Left ventricle myocardium superior (tissue), 1 donor: Measurements from ENCODE around the gene LAMA5. TPM values are rescaled to one million over a fixed set of nuclear protein-coding genes. Genes with fewer than 3 reads are reported as not detected.

Source experiments
- ATAC-seq: fragments of 200-7000 bp; cut with Tn5 transposase; one replicate; pipeline ENCODE4 v1.9.1; 2020; ENCODE audit warnings: mild to moderate bottlenecking, moderate library complexity
- DNase-seq: peaks from one replicate; pipeline ENCODE4 v3.0.0-alpha.2; 2020
- intact Hi-C: fragments of 100-400 bp; cut with micrococcal nuclease; formaldehyde crosslinking; loops from one replicate; pipeline ENCODE4 v1.11.0; 2022
- total RNA-seq: library from RNA; stranded (reverse); fragmentation: NEBNext Ultra II Directional; extraction: Animal tissue kit (Norgen Biotek cat#: 25700); gene quantifications from one replicate; pipeline ENCODE4 v1.2.1, GENCODE V29; 2021
- donor health status: DM: no; HTN: yes; CAD: no; lungs with severe emphysema.

LAMA5 gene
- total RNA-seq, 1 donor from 2014 or later = 110 TPM

DNA sequence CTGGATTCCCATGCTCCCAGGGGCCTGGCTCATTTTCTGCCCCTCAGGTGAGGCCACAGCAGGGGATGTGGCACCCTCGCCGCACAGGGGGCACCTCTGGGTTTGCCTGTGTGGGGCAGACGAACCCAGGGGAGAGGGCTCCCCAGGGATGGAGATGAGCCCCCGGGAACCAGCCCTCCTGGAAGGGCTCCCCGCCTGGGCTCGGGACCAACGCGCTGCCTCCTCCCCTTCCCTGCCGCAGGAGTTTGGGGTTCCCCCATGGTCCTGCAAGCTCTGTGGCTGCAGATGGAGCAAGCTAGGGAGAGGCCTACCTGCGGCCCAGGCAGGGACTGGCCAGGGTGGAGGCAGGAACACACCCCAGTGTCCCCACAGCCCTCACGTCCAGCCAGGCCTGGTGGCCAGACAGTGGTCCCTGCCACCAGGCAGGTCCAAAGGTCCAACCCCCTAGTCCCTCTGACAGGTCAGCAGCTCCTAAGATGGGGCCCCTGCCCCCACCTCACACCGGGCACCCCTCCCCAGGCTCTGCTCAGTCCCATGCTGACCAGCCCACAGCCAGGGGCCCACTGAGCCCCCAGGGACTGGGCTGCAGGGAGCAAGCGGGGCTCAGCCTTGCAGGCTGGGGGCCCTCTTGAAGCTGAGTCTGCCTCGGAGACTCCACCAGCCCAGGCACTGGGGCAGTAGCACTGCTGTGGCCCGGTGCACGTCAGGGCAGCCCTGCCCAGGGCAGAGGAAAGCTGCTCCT is 13.7 kb downstream of the LAMA5 start:
- DNase-seq (peak; percentile 26), ATAC-seq (no peak)
- intact Hi-C loops = no loop called here

- intact Hi-C loops = no loop called here
- DNase-seq (peak; percentile 94), ATAC-seq (peak; percentile 70)
Observed at GRCh38 chr20:62352402-62353288, 14.5 kb downstream of the LAMA5 start.

DNA sequence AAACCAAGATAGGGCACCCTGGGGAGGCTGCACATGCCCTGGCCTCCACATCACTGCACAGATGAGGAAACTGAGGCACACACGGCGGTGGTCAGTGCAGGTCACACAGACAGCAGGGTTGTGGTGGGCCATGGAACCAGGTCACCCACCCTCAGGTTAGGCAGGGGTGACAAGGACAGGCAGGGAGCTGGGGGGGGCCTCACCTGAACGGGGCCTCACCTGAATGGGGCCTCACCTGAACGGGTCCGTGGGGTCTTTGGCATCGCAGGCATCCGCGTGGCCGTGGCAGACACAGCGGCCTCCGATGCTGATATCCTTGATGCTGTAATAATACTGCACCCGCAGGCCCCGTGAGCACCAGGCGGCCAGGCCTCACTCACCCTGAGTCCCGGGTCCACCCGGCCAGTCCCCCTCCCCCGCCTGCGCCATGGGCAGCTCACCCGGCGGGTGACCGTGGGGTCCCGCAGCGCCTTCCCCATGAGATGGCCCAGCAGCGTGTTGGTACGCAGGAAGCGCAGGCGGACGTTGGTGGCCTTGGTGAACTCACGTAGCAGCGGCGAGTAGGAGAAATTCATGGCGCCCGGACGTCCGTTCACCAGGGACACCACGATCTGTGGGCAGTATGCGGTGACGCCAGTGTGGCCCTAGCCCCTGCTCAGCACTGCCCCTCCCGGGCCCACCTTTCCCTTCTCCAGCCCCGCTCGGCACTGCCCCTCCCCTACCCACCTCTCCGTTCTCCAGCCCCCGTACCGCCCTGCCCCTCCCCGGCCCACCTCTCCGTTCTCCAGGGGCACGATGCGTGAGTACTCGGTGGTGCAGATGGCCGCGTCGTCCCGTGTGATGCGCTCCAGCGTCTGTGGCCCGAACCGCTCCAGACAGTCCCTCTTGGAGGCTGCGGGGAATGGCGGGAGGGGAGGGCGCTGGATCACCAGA is 15.4 kb downstream of the LAMA5 start:
- peak; percentile 32 for DNase-seq
- intact Hi-C loops = no loop called here
- no peak for ATAC-seq

GRCh38 chr20:62350629-62351422 is 16.3 kb downstream of the LAMA5 start:
- intact Hi-C loops = no loop called here
- peak; percentile 28 for DNase-seq
- no peak for ATAC-seq

DNA sequence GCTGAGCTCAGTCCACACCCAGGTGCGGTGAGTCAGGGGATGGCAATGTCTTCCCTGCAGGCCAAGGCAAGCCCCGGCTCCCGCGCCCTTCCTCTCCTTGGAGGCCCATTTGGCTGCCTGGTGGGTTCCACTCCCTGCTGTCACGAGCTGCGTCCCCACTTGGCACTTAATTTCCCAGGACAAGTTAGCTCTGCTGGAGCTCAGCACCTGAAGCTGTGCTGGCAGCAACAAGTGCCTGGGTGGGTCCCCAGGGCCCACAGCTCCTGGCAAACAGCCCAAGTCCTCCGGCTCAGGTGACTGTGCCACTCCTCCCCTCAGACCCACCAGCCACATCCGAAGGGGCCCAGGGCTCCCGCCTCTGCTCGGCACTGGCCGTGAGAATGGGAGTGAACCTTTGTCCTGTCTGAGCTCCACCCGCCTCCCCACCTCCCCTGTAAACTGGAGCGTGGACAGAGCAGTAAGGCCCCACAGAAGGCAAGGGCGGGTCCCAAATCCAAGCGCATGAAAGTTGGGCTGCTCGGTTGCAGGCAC is 16.9 kb downstream of the LAMA5 start:
- intact Hi-C loops = no loop called here
- peak; percentile 39 for DNase-seq
- no peak for ATAC-seq

GRCh38 chr20:62349556-62350097 is 17.5 kb downstream of the LAMA5 start:
- intact Hi-C loops = no loop called here
- DNase-seq (no peak), ATAC-seq (no peak)

- ATAC-seq (no peak), DNase-seq (no peak)
- intact Hi-C loops = no loop called here
Observed at GRCh38 chr20:62348604-62349003, 18.5 kb downstream of the LAMA5 start.

- intact Hi-C loops = no loop called here
Observed at GRCh38 chr20:62347445-62347844, 19.7 kb downstream of the LAMA5 start.

DNA sequence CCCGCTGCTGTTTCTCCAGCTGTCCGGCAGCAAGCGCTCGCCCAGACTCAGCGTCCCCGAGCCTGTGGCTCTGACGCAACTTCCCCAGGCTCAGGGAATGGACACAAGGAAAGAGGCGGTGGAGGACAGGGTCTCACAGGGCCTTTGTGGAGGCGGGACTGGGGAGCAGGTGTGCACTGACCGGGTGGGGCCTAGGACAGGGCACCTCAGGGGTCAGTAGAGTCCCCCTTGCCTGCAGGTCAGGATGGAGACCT is 20.0 kb downstream of the LAMA5 start:
- intact Hi-C loops = no loop called here
- ATAC-seq = no peak
- no peak for DNase-seq

More at GRCh38 chr20:62347445-62347844, 19.7 kb downstream of the LAMA5 start:
- ATAC-seq (no peak), DNase-seq (peak; percentile 15)

DNA sequence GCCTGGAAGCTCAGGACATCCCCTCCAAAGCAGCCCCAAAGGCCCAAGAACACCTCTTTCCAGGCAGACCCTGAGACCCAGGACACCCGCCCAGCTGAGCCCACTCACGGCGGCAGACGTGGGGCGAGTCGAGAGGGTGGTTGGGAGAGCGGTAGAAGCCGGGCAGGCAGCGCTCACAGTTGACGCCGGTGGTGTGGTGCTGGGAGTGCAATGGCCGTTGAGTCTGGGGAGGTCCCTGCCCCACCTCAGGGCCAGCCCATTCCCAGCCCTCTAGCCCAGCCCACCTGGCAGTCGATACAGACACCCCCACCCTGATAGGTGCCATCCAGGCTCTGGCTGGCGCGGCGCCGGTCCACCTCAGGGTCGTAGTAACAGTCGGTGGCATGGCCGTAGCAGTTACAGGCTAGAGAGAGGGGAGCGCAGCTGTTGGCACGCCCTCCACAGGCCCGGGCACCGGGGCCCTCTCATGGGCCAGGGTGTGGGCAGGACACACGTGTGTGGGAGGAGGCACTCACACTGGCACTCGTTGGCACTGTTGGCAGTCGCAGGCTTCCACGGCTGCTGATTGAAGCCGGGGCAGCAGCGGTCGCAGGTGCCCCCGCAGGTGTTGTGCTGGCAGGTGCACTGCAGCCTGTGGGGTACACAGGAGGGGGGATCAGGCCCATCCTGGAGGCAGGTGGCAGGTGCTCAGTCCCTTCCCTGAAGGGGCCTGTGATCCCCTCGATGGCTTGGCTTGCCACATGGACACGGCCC is 20.5 kb downstream of the LAMA5 start:
- ATAC-seq (no peak), DNase-seq (peak; percentile 25)
- intact Hi-C loops = no loop called here

- peak; percentile 26 for DNase-seq
- intact Hi-C loops = no loop called here
- no peak for ATAC-seq
Observed at GRCh38 chr20:62345681-62346370, 21.3 kb downstream of the LAMA5 start.

DNA sequence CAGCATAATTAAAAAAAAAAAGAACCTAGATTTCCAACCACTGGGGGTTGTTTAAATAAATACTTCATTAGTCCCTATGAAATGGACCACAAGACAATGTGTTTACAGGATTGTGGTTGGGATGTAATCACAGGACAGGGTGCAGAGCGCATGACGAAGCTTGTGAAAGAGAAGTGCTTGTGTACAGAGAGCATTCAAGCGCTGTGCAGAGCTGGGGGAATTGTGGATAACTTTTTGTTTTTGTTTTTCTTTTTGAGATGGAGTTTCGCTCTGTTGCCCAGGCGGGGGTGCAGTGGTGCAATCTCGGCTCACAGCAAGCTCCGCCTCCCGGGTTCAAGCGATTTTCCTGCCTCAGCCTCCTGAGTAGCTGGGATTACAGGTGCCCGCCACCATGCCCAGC is 22.3 kb downstream of the LAMA5 start:
- intact Hi-C loops = no loop called here
- DNase-seq (no peak), ATAC-seq (no peak)

- no peak for ATAC-seq
- intact Hi-C loops = no loop called here
- no peak for DNase-seq
Observed at GRCh38 chr20:62344092-62344491, 23.0 kb downstream of the LAMA5 start.

DNA sequence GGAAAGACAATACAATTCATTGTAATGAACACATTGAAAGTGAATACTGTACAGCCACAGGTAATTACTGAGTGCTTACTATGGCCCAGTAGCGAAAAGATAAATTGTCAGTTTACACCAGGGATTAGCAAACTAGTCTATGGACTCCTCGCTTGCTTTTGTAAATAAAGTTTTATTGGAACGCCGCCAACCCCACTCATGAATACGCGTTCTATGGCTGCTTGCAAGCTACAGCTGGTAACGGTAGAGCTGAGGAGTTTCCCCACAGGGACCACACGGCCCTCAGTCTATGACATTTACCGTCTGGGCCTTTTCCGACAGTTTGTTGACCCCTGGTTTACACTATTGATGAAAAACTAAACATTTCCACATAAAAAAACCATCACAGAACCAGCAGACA is 24.2 kb downstream of the LAMA5 start:
- ATAC-seq (no peak), DNase-seq (no peak)
- intact Hi-C loops = no loop called here

DNA sequence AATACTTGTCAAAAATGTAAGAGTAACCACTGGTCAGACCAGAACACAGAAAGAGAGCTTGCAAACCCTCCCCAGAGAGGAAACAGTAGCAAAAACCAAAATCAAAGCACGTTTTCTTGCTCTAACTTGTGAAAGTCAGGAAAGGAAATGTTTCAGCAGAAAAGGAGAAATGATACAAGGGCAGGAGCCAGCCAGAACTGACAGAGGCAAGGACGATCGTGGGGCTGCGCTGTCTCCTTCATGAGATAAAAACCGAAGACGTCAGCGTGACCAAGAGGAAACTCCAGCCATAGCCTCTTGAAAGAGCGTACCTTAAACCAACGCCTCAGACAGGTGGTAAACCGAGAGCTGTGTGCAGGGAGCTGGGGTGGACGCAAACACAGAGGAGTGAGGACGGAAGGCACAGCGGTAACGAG is 27.5 kb downstream of the LAMA5 start:
- DNase-seq (peak; percentile 3), ATAC-seq (no peak)
- intact Hi-C loops = no loop called here

DNA sequence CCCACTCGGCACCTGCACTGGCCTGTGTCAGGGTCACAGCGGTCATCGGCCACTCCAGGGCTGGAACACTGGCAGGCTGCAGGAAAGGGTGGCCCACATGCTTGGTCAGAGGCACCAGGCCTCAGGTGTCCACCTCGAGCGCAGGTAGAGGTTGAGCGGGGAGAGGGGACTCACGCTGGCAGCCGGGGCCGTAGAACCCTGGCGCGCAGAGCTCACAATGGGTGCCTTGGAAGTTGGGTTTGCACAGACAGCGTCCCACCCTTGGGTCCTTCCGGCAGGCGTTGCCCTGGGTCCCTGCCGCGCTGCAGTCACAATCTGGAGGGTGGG is 28.9 kb downstream of the LAMA5 start:
- intact Hi-C loops = no loop called here
- DNase-seq = no peak
- ATAC-seq = no peak

- peak; percentile 21 for DNase-seq
- intact Hi-C loops = no loop called here
- no peak for ATAC-seq
Observed at GRCh38 chr20:62337558-62338293, 29.4 kb downstream of the LAMA5 start.
